ENCODE data around the gene YJEFN3. TPM values are rescaled to one million over a fixed set of nuclear protein-coding genes. Genes with fewer than 3 reads are reported as not detected.

The YJEFN3 gene
- total RNA-seq, 1 donor from 2014 or later = 2.5 TPM

DNA sequence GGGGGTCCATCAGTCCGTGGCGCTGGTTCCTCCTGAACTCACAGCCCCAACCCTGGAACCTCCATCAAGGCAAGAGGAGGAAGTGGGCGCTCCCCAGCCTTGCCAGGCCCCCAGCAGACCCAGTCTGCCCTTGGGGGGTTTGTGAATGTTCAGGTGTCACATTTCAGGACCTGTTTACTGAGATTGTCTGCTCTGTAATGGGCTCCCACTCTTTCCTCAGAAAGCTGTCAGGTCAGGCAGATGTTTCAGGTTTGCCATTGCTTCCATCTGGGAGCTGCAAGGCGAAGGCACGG, 42.8 kb upstream of the YJEFN3 start:
- H3K4me3 ChIP-seq = no peak overlapping the region
- H3K36me3 ChIP-seq = peaks cover 0 to 7% of the 10 kb centered on the region in 2 donors
- TF ChIP-seq POLR2AphosphoS5 (IDR thresholded peaks at IDR 0.05; ENCODE audit: insufficient read depth in 1 of 2, low read depth in 1 of 2) (no peak), POLR2A (IDR thresholded peaks at IDR 0.05) (no peak)
- TF ChIP-seq, protein P1, sequence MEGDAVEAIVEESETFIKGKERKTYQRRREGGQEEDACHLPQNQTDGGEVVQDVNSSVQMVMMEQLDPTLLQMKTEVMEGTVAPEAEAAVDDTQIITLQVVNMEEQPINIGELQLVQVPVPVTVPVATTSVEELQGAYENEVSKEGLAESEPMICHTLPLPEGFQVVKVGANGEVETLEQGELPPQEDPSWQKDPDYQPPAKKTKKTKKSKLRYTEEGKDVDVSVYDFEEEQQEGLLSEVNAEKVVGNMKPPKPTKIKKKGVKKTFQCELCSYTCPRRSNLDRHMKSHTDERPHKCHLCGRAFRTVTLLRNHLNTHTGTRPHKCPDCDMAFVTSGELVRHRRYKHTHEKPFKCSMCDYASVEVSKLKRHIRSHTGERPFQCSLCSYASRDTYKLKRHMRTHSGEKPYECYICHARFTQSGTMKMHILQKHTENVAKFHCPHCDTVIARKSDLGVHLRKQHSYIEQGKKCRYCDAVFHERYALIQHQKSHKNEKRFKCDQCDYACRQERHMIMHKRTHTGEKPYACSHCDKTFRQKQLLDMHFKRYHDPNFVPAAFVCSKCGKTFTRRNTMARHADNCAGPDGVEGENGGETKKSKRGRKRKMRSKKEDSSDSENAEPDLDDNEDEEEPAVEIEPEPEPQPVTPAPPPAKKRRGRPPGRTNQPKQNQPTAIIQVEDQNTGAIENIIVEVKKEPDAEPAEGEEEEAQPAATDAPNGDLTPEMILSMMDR (IDR thresholded peaks at IDR 0.05) = no peak
- intact Hi-C loops (cut with DNase I) = loop anchor here (10.0 kb wide), 1 partner anchor 81 kb away; the partner anchor contains the start of gene GATAD2A
- H3K27me3 ChIP-seq = no peaks in the 10 kb centered on the region
- no peak for DNase-seq (ENCODE audit: extremely low spot score in 2 of 2)
- H3K27ac ChIP-seq = no peak overlapping the region
- no peaks in the 10 kb centered on the region for H3K9me3 ChIP-seq
- peaks cover 64% of the 10 kb centered on the region for H3K4me1 ChIP-seq

DNA sequence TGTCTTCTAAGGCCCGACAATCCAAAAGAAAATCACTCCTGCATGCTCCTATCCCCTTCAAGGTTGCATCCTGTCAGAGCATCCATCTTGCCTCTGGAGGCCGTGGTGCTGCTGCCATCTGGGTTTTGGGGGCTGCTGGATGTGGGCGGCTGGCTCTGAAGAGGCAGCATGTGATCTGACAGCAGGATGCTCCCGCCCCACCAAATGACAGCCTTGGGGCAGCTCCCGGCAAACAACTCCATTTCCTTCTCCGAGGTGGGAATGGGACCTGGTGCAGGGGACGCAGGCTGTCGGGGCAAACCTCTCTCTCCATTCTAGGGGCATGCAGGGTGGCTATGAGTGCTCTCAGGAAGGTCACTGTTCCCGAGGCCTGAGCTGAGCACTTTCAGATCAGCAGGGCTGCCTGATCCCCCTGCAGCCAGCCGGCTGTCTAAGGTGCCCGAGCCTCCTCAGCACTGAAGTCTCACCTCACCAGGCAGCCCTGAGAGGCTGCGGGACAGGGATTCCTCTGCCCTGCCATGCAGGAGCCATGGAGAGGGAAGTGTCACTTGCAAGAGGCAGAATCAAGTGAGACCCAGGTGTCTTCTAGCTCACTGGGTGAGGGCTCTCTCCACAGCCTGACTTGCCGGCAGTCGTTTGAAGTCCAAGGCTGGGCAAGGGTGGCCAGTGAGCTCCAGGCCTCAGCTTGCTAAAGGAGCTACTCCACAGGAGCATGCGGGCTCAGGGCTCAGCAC, 42.2 kb upstream of the YJEFN3 start:
- no peak for TF ChIP-seq POLR2AphosphoS5 (IDR thresholded peaks at IDR 0.05; ENCODE audit: insufficient read depth in 1 of 2, low read depth in 1 of 2)
- no peak for TF ChIP-seq POLR2A (IDR thresholded peaks at IDR 0.05)
- TF ChIP-seq, protein P1 (IDR thresholded peaks at IDR 0.05) = no peak
- peaks cover 0 to 6% of the 10 kb centered on the region in 2 donors for H3K36me3 ChIP-seq
- no peaks in the 10 kb centered on the region for H3K9me3 ChIP-seq
- no peak for DNase-seq (ENCODE audit: extremely low spot score in 2 of 2)
- H3K4me3 ChIP-seq = no peak overlapping the region
- H3K27ac ChIP-seq = no peak overlapping the region
- no peaks in the 10 kb centered on the region for H3K27me3 ChIP-seq
- H3K4me1 ChIP-seq = peaks cover 63% of the 10 kb centered on the region
- intact Hi-C loops (cut with DNase I) = loop anchor here (10.0 kb wide), 1 partner anchor 82 kb away; the partner anchor contains the start of gene GATAD2A

DNA sequence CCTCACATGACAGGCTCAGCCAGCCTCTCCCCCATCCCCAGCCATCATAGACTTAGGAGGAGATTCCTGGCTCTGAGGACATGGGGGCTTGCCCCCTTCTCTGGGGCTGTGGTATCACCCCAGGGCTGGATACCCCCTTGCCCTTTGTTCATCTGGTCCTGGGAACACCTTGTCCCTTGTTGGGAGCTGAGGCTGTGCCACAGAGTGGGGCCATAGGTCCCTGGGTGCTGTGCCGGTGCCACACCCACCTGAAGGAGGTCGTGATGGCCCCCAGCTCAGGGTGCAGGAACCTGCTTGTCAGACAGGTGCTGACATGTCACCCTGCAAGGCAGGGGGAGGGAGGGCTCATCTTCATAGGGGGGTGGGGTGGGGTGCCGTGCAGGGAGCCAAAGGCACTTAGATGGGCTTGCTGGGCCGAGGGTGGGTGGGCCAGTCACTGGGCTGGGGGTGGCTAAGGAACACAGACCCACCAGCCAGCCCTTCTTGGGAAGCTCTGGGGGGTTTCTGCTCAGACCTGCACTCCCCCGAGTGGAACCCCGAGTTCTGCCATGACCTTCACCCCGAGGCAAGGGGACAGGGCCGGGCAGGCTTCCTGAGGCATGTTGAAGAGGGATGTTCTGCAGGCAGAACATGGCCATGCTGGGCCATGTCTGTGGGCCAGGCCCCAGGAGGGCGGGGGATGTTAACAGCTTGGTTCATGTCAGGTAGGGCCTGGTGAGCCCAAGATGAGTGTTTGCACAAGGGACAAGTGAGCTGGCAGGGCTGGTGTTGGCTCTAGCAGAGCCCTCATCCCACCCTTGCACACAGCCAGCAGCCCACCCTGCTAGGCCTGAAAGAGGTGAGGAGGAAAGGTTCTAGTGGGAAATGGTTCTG, 41.4 kb upstream of the YJEFN3 start:
- Histone ChIP-seq H3K27ac (no peak overlapping the region), H3K9me3 (no peaks in the 10 kb centered on the region), H3K36me3 (no peaks in the 10 kb centered on the region), H3K27me3 (no peaks in the 10 kb centered on the region), H3K4me3 (no peak overlapping the region), H3K4me1 (peaks cover 57% of the 10 kb centered on the region)
- no peak for DNase-seq (ENCODE audit: extremely low spot score in 2 of 2)
- TF ChIP-seq POLR2A (IDR thresholded peaks at IDR 0.05) (no peak), POLR2AphosphoS5 (IDR thresholded peaks at IDR 0.05; ENCODE audit: insufficient read depth in 1 of 2, low read depth in 1 of 2) (no peak)
- TF ChIP-seq, protein P1 (IDR thresholded peaks at IDR 0.05) = no peak
- intact Hi-C loops (cut with DNase I) = loop anchor here (10.0 kb wide), 1 partner anchor 83 kb away; the partner anchor contains the start of gene GATAD2A

DNA sequence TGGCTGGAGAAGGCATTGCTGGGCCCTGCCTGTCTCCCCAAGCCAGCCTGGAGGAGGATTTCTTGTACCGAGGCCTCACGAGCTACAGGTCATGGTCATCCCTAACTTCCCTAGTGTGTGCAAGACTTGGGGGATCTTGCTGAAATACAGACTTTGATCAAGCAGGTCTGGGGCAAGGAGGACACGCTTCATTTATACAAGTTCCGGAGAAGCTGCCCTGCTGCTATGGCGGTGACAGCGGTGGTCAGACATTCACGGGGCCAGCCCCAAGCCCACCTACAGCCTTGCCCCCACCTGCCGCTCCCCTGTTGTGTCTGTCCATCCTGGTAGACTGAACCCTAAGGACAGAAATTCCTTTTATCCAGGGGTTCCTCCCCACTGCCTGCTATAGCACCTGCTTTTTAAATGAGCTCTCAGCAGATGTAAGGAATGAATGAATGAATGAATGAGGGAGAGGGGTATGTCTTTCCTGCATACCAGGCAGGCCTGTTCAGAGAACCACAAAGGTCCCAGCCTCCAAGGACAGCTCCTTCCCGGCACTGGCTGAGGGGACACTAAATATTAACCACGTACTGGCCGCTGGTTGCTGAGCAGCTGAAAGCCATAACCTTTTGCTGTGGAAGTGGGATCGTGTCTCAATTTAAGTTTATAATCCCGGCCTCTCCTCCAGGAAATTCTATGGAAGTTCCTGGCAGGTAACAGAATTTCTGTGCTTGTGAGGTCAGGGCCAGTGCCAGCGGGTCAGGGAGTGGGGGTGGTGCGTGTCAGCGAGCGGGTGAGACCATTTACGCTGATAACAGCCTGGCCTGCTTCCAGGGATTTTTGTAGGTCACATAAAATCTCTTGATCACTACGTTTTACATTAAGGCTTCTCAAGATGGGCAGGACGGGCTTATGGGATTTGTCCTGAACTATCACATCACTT, 40.5 kb upstream of the YJEFN3 start:
- H3K4me3 ChIP-seq = no peak overlapping the region
- H3K9me3 ChIP-seq = no peaks in the 10 kb centered on the region
- peaks cover 0 to 3% of the 10 kb centered on the region in 2 donors for H3K36me3 ChIP-seq
- H3K27ac ChIP-seq = peak overlapping the region; percentile 75
- H3K4me1 ChIP-seq = peaks cover 57% of the 10 kb centered on the region
- no peak for DNase-seq (ENCODE audit: extremely low spot score in 2 of 2)
- H3K27me3 ChIP-seq = no peaks in the 10 kb centered on the region
- TF ChIP-seq, protein P1 (IDR thresholded peaks at IDR 0.05) = no peak
- no peak for TF ChIP-seq POLR2AphosphoS5 (IDR thresholded peaks at IDR 0.05; ENCODE audit: insufficient read depth in 1 of 2, low read depth in 1 of 2)
- no peak for TF ChIP-seq POLR2A (IDR thresholded peaks at IDR 0.05)
- intact Hi-C loops (cut with DNase I) = loop anchor here (10.0 kb wide), 1 partner anchor 83 kb away; the partner anchor contains the start of gene GATAD2A

Data from vagina (tissue), 2 donors.